ENCODE data around the gene ASB18.

DNA sequence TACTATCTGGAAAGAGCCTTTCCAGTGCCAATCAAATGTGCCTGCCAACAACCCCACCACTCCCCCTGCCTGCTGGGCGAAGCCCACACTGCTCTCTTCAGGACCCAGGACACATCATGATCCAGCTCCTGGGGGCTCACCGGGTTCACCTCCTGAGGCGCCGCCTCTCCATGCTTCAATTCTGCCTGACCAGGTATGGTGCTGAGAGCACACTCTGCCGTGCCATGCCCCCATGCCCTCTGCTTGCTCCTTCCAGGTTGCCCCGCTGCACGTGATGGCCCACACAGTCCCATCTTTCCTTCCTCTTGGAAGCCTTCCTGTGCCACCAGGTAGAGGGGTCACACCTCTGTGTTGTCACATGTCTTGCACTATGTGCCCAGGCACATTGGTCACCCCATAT, 47.5 kb downstream of the ASB18 start:
- TF ChIP-seq ELK1 (IDR thresholded peaks at IDR 0.05; ENCODE audit: borderline replicate concordance, low read depth, low read length) (no peak), MAFK (IDR thresholded peaks at IDR 0.05; ENCODE audit: low read depth, low read length) (no peak), CTCF (conservative IDR thresholded peaks at IDR 0.05; ENCODE audit: low read depth, low read length) (no peak), MAZ (IDR thresholded peaks at IDR 0.05; ENCODE audit: borderline replicate concordance, low read depth, low read length) (no peak), POLR2A (IDR thresholded peaks at IDR 0.05; ENCODE audit: low read depth, low read length) (no peak), RCOR1 (IDR thresholded peaks at IDR 0.05; ENCODE audit: insufficient replicate concordance, low read length) (no peak), RAD21 (IDR thresholded peaks at IDR 0.05; ENCODE audit: low read length) (no peak), CEBPB (IDR thresholded peaks at IDR 0.05; ENCODE audit: low read depth, low read length) (no peak), NFE2L2 (IDR thresholded peaks at IDR 0.05; ENCODE audit: low read depth, low read length) (no peak), RFX5 (IDR thresholded peaks at IDR 0.05; ENCODE audit: low read depth, low read length) (no peak), BHLHE40 (IDR thresholded peaks at IDR 0.05; ENCODE audit: low read depth, low read length) (no peak)
